T-helper 17 cell (primary cell): ENCODE data around the gene TLE6. TPM values are rescaled to one million over a fixed set of nuclear protein-coding genes. Genes with fewer than 3 reads are reported as not detected.

Experiments used
- ATAC-seq: fragments of 150-1000 bp; cut with Tn5 transposase; 2 replicates; pipeline ENCODE4 v1.10.0; 2021; ENCODE audit warnings: mild to moderate bottlenecking, moderate library complexity
- DNase-seq, 3 donors: peaks; one replicate each; pipeline versions ENCODE4 v3.0.0 to v3.0.0-alpha.2; 2020 to 2021
- H3K9me3 ChIP-seq: one replicate; pipeline ENCODE4 v1.7.0; 2013; ENCODE audit warnings: low read length, mild to moderate bottlenecking; ENCODE audit not compliant: control insufficient read depth, poor library complexity, severe bottlenecking
- H3K27ac Mint-ChIP-seq: one replicate; pipeline ENCODE4 v1.8.0; 2022; ENCODE audit warnings: mild to moderate bottlenecking, moderate library complexity, mixed read lengths
- H3K27me3 Mint-ChIP-seq: one replicate; pipeline ENCODE4 v1.8.0; 2022; ENCODE audit warnings: mixed read lengths
- H3K36me3 Mint-ChIP-seq: one replicate; pipeline ENCODE4 v1.8.0; 2022; ENCODE audit warnings: low read depth, mixed read lengths
- H3K4me1 Mint-ChIP-seq: one replicate; pipeline ENCODE4 v1.8.0; 2022; ENCODE audit warnings: mild to moderate bottlenecking, mixed read lengths
- H3K4me3 Mint-ChIP-seq: one replicate; pipeline ENCODE4 v1.8.0; 2022; ENCODE audit warnings: mild to moderate bottlenecking, moderate library complexity, mixed read lengths
- total RNA-seq, 4 donors: library from RNA in 2 of 4; stranded (reverse) in 2 of 4; gene quantifications; one replicate each; pipeline ENCODE4 v1.2.3 and lab custom pipeline; 2022 to 2026

TLE6 gene
- total RNA-seq, 2 donors from 2014 or later: 0.29 TPM; not detected in 1

DNA sequence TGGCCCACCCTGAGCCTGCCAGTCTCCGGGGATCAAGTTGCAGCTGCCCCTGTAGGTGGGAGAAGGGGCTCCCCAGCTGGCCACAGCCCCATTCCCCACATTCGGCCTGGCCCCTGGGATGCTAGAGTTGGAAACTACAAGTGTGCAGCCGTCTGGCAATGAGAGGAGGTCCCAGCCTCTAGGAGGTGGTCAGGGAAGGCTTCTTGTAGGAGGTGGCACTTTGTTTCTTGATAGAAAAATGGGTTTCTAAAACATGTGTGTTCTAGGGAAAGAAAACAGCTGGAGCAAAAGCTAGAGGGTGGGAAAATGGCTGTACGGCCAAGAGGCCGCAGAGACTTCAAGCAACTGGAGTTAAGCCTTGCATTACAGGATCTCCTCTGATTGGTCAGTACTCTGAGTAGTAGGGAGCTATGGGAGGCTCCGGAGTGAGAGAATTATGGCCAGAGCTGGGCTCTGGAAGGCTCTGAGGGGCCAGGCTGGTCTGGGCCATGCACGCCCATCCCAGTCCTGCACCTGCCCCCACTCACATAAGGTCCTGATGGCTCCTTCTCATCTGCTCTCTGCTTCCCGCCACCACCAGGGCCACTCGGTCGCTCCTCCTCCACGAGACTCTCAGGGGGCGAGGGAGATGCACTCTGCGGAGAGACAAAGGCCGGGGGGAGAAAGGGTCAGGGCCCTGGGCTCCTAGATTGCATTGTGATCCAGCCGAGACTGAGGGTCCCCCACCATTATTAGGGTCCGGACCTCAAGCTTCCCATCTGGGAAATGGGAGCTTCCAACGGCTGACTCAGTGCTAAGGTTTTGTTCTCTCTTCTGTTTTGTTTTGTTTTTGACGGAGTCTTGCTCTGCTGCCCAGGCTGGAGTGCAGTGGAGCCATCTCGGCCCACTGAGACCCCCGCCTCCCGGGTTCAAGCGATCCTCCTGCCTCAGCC lies 38.0 kb downstream of the TLE6 start:
- H3K36me3 Mint-ChIP-seq: no peaks in the 10 kb centered on the region
- H3K4me1 Mint-ChIP-seq: peaks cover under 1% of the 10 kb centered on the region
- H3K9me3 ChIP-seq: no peaks in the 10 kb centered on the region
- DNase-seq (no peak), ATAC-seq (no peak)
- H3K4me3 Mint-ChIP-seq: no peak overlapping the region
- H3K27me3 Mint-ChIP-seq: no peaks in the 10 kb centered on the region
- H3K27ac Mint-ChIP-seq: no peak overlapping the region

DNA sequence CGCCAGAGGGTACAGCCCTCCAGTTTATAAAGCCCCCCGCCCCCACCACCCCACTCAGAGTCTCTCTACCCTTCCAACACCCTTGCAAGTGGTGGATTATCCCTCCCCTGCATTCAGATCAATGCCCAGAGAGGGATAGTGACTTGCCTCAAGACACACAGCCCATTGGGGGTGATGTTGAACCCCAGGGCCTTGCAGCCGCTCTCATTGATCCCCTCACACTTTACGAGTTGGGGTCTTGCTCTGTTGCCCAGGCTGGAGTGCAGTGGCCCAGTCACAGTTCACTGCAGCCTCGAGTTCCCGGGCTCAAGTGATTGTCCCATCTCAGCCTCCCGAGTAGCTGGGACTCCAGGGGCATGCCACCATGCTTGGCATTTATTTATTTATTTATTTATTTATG lies 40.6 kb downstream of the TLE6 start:
- no peak for ATAC-seq
- no peaks in the 10 kb centered on the region for H3K27me3 Mint-ChIP-seq
- DNase-seq: no peak
- H3K4me3 Mint-ChIP-seq: no peak overlapping the region
- H3K36me3 Mint-ChIP-seq: no peaks in the 10 kb centered on the region
- no peak overlapping the region for H3K27ac Mint-ChIP-seq
- H3K9me3 ChIP-seq: no peaks in the 10 kb centered on the region
- H3K4me1 Mint-ChIP-seq: peaks cover 3% of the 10 kb centered on the region

DNA sequence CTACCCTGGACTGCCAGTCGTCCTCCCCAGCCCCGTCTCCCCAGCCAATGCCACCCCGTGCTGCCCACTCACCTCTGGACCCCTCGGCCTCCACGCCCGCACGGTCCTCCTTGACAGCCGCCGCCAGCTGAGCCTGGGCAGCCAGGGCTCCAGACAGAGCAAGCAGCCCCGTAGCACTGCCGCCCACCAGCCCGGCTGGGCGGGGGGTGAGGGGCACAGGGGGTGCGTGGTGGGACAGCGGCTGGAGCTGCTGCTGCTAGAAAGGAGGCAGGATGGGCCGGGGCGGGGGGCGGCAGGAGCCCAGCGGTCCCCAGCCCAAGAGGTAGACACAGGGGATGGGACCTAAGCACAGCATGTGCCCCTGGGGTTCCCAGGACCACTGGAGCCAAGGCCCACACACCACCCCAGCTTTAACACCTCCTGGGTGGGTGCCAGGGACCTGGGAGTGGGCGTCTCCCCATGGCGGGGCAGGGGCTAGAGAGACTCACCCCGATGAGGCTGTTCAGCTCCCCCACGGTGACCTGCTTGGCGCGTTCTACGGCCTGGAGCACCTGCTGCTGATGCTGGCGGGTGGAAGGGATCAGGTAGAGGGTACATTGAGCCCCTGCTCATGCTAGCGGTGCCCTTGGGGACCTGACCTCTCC lies 42.0 kb downstream of the TLE6 start:
- H3K27ac Mint-ChIP-seq: no peak overlapping the region

DNA sequence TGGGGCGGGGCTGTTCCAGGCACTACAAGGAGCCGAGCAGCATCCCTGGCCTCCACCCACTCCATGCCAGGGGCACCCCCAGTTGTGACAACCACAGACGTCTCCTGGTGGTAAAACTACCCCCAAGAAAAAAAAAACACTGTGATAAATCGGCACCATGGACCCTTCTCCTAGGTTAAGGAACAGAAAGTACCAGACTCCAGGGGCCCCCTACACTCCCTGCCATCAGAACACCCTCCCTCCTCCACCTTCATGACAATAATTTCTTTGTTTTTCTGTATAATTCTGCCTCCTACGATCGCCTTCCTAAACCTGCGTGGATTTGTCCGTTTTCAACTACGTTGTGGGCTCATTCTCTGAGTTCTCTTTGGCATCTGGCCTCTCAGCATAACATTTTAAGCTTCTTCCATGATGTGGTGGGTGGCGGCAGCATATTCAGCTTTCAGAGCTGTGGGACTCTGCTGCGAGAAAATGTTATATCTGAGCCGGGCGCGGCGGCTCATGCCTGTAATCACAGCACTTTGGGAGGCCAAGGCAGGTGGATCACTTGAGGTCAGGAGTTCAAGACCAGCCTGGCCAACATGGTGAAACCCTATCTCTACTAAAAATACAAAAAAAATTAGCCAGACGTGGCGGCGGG lies 43.1 kb downstream of the TLE6 start:
- no peaks in the 10 kb centered on the region for H3K9me3 ChIP-seq

More for the DNA sequence above, 42.0 kb downstream of the TLE6 start:
- Mint-ChIP-seq H3K27me3 (no peaks in the 10 kb centered on the region), H3K4me3 (no peak overlapping the region), H3K36me3 (no peaks in the 10 kb centered on the region), H3K4me1 (peaks cover 3% of the 10 kb centered on the region)
- DNase-seq (no peak), ATAC-seq (no peak)
- no peaks in the 10 kb centered on the region for H3K9me3 ChIP-seq

DNA sequence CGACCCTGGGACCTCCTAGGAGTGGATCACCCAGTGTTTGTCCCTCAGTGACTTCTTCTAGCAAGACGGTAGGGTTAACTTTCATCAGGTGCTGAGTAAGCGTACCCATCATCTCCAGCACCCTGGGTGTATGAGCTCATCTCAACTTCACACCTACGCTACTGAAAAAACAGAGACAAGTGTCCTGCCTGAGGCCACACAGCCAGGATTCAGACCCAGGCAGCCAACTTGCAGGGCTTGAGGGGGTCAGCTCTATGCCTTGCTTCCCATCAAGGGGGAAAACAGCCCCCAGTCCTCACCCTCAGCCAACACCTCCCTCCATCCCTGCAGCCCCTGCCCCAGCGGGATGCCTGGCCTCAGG lies 47.1 kb downstream of the TLE6 start:
- ATAC-seq (no peak), DNase-seq (no peak)
- H3K9me3 ChIP-seq: no peaks in the 10 kb centered on the region
- no peaks in the 10 kb centered on the region for H3K27me3 Mint-ChIP-seq
- no peaks in the 10 kb centered on the region for H3K36me3 Mint-ChIP-seq
- peaks cover 15% of the 10 kb centered on the region for H3K4me1 Mint-ChIP-seq
- H3K4me3 Mint-ChIP-seq: peak overlapping the region; percentile 60
- no peak overlapping the region for H3K27ac Mint-ChIP-seq

More for the DNA sequence above, 43.1 kb downstream of the TLE6 start:
- Mint-ChIP-seq H3K4me1 (peaks cover 11% of the 10 kb centered on the region), H3K27me3 (no peaks in the 10 kb centered on the region), H3K4me3 (no peak overlapping the region), H3K36me3 (no peaks in the 10 kb centered on the region), H3K27ac (no peak overlapping the region)
- ATAC-seq (no peak), DNase-seq (no peak)

DNA sequence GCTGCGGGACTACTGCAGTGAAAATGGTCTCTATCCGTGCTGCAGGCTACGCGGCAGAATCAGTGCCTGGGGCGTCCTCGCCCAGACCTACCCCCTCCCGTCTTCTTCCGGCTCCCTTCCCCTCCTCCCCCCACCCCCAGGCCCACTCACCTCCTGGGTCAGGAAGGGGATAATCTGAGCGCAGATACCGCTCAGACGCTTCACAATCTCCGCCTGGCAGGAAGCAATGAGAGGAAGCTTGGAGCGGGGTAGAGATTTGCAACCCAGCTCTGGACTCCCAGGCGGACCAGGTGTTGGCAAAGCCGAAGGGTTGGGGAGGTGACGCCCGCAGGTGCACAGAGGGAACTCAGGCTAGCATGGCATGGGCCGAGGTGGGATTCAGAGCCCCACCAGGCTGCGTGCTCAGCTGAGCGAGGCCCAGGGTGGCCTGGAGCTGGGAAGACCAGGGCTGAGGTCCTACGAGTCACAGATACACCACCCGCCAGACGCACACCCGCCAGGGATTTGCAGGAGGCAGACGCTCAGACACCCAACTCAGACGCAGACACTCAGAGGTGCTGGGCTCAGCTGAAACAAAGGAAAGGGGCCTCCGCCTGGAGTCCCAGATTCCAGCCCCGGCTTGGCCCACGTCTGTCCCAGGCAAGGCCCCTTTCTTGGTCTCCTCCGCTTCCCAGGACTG lies 47.6 kb downstream of the TLE6 start:
- Mint-ChIP-seq H3K4me3 (no peak overlapping the region), H3K27me3 (no peaks in the 10 kb centered on the region), H3K4me1 (peaks cover 15% of the 10 kb centered on the region), H3K36me3 (no peaks in the 10 kb centered on the region), H3K27ac (no peak overlapping the region)
- no peak for DNase-seq
- peak; percentile 24 for ATAC-seq
- H3K9me3 ChIP-seq: no peaks in the 10 kb centered on the region

DNA sequence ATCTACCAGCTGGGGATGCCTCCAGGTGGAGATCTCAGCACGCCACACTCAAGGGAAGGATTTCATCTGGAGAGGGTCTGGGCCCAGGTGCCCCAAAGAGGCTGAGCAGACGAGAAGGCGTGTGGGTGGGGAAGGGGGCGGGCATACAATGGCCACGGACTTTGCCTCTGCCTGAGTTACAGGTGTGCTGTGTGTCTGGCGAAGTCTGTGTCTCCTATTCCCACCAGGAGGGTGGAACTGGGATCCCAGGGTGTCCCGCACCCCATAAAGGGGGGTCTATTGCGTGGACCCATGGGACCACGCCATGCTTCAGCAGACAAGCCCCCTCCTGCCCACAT lies 48.2 kb downstream of the TLE6 start:
- H3K27me3 Mint-ChIP-seq: no peaks in the 10 kb centered on the region
- ATAC-seq (no peak), DNase-seq (no peak)
- H3K4me1 Mint-ChIP-seq: peaks cover 13% of the 10 kb centered on the region
- H3K27ac Mint-ChIP-seq: no peak overlapping the region
- no peak overlapping the region for H3K4me3 Mint-ChIP-seq
- no peaks in the 10 kb centered on the region for H3K9me3 ChIP-seq
- no peaks in the 10 kb centered on the region for H3K36me3 Mint-ChIP-seq

DNA sequence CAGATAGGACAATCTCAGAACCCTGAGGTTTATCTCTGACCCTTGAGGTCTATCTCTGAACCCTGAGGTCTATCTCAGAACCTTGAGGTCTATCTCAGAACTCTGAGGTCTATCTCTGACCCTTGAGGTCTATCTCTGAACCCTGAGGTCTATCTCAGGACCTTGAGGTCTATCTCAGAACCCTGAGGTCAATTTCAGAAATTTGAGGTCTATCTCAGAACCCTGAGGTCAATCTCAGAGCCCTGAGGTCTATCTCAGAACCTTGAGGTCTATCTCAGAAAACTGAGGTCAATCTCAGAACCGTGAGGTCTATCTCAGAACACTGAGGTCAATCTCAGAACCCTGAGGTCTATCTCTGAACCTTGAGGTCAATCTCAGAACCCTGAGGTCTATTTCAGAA lies 49.4 kb downstream of the TLE6 start:
- ATAC-seq: no peak
- Mint-ChIP-seq H3K27ac (no peak overlapping the region), H3K4me3 (no peak overlapping the region)

DNA sequence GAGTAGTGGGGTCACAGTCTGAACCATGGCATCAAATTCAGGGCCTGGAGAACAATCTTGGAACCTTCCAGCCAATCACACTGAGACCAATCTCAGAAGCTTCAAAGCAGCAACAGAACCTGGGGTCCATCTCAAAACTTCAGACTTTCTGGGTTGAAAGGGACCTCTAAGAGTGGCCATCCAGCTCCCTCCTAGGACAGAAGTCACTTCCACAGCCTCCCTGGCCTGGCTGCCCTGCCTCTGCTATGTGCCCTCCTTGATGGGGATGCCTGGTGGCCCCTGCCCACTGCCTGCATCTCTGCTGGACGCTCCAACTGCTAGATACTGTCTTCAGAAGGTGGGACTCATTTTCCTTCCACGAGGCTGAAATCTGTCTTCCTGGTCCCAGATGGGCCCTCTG lies 49.9 kb downstream of the TLE6 start:
- no peaks in the 10 kb centered on the region for H3K9me3 ChIP-seq
- peak overlapping the region; percentile 70 for H3K27ac Mint-ChIP-seq
- peak overlapping the region; percentile 86 for H3K4me3 Mint-ChIP-seq
- H3K4me1 Mint-ChIP-seq: peaks cover 18% of the 10 kb centered on the region
- peaks cover 2% of the 10 kb centered on the region for H3K36me3 Mint-ChIP-seq
- DNase-seq: no peak
- ATAC-seq: no peak
- H3K27me3 Mint-ChIP-seq: peaks cover 6% of the 10 kb centered on the region

More for the DNA sequence above, 49.4 kb downstream of the TLE6 start:
- no peak for DNase-seq
- H3K9me3 ChIP-seq: no peaks in the 10 kb centered on the region
- Mint-ChIP-seq H3K36me3 (peaks cover 2% of the 10 kb centered on the region), H3K4me1 (peaks cover 17% of the 10 kb centered on the region), H3K27me3 (peaks cover 5% of the 10 kb centered on the region)

DNA sequence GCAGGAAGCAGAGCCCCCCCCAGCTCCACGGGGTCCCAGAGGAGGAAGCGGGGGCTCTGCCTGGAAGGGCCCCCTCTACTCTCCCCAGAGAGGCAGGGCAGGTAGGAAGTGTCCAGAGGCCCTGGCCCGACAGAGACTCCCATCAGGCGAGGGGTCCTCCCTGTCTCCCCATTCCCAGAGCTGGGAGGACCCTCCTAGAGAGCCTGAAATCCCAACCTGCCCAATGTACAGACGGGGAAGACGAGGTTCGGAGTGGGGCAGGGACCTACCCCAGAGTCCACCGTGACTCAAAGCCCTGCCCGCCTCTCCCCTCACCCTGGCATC lies 50.6 kb downstream of the TLE6 start:
- DNase-seq: no peak
- ATAC-seq: no peak
- no peaks in the 10 kb centered on the region for H3K9me3 ChIP-seq
- H3K4me3 Mint-ChIP-seq: peak overlapping the region; percentile 86
- H3K27me3 Mint-ChIP-seq: peaks cover 6% of the 10 kb centered on the region
- peaks cover 18% of the 10 kb centered on the region for H3K4me1 Mint-ChIP-seq
- no peak overlapping the region for H3K27ac Mint-ChIP-seq
- H3K36me3 Mint-ChIP-seq: peaks cover 2% of the 10 kb centered on the region

DNA sequence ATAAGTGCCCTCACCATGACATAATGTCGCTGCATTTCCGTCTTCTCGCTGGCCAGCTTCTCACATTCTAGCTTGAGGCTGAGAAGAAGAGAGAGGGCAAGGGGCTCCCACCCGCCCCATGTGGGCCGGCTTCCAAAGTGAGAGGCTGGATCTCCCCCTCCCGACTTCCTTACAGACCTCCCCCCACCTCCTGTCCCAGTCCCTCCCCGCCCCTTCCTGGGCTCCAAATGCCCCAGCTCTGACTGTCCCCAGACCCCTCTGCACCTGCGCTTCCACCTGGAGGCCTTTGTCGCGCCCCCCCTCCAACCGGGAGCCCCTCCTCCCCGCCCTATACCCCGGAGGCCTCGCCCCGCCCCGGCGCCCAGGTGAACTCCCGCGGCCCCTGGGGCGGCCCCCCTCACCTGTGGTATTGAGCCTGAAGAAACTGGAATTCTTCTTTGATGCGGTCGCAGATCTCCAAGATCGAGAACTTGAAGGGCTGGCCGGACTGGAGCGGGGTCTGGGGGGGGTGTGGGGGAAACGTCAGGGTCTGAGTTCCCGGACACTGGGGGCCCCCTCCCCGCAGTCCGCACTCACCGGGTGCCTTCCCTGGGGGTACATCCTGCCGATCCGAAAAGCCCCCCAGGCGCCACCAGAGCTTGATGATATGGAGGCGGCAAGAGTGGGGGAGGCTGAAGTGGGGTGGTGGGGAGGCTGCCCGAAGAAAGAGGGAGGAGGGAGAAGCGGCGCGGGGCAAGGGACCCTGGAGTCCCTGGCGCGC lies 51.1 kb downstream of the TLE6 start:
- Mint-ChIP-seq H3K36me3 (peaks cover 2% of the 10 kb centered on the region), H3K27me3 (peaks cover 6% of the 10 kb centered on the region), H3K4me1 (peaks cover 18% of the 10 kb centered on the region), H3K4me3 (peak overlapping the region; percentile 86), H3K27ac (no peak overlapping the region)
- no peaks in the 10 kb centered on the region for H3K9me3 ChIP-seq
- DNase-seq (peak in 1 of 3 donors; percentile 15), ATAC-seq (peak; percentile 49)

DNA sequence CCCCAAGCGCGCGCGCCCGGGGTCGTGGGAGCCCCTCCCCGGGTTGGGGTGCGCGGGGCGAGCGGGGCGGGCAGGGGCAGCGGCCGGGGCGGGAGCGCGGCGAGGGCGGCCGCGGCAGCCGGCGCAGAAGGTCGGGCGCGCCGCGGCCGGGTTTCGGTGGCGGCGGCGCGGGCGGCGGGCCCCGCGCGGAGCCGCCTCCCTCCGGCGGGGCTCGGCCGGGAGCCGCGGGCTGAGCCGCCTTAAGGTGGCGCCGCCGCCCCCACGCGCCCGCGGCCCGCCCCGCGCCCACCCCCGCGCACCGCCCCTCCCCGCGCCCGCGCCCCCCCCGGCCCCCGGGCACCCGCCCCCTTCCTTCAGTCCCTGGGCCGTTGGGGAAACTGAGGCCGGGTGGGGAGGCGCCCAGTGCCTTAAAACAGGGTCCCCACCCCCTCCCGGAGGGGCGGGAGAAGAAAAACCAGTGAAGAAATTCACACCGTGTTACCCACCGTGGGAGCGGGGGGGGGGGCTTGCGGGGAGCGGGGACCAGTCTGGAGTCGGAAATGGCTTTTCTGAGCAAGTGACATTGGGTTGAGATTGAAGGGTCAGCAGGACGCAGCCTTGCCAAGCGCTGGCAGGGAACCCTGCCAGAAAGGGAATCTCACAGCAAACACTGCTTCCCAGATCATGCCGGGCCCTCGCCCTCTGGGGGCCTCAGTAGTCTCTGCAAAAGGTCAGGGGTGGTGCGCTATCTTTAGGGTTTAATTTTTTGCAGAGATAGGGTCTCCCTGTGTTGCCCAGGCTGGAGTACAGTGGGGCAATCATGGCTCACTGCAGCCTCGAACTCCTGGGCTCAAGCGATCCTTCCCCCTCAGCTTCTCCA lies 51.9 kb downstream of the TLE6 start, which contains the start of gene TLE2:
TSS of gene TLE2 (minus strand) at position 216 of the 859 bp plus-strand sequence. CDS start 376 bp downstream, outside the sequence.
- no peak within 1 kb of the TSS for H3K27ac Mint-ChIP-seq
- H3K9me3 ChIP-seq: no peaks in the 10 kb centered on the region
- H3K36me3 Mint-ChIP-seq: peaks cover 2% of the 10 kb centered on the region
- H3K4me3 Mint-ChIP-seq: peak within 1 kb of the TSS; percentile 86
- ATAC-seq (peak; percentile 75), DNase-seq (peak in 1 of 3 donors; percentile 34)
- peaks cover 23% of the 10 kb centered on the region for H3K4me1 Mint-ChIP-seq
- peaks cover 6% of the 10 kb centered on the region for H3K27me3 Mint-ChIP-seq
